HEK293T (cell line): Measurements from ENCODE around the gene ZNF70.

Experiments used
- CTCF ChIA-PET: fragments of 350-600 bp; formaldehyde crosslinking; extraction: SDS; loops from one replicate; lab custom pipeline; 2021; ENCODE audit warnings: antibody characterized with exemption, inconsistent platforms; lab: Yijun Ruan, JAX
- POLR2A ChIA-PET: fragments of 350-600 bp; formaldehyde crosslinking; extraction: SDS; loops from one replicate; lab custom pipeline; 2020; ENCODE audit warnings: antibody characterized with exemption, inconsistent platforms; lab: Yijun Ruan, JAX
- DNase-seq: peaks from one replicate; pipeline ENCODE4 v3.0.0; 2012; ENCODE audit warnings: mixed read lengths; ENCODE audit errors: extremely low spot score
- ARNT ChIP-seq: fragments of 450-650 bp; IDR thresholded peaks from 2 replicates; pipeline ENCODE4 v1.6.1; 2017; ENCODE audit warnings: mild to moderate bottlenecking
- BHLHE40 ChIP-seq: fragments of 450-650 bp; IDR thresholded peaks from 2 replicates; pipeline ENCODE4 v1.6.1; 2016; ENCODE audit warnings: mild to moderate bottlenecking, moderate library complexity, borderline replicate concordance
- CTBP1 ChIP-seq: fragments of 450-650 bp; IDR thresholded peaks from 2 replicates; pipeline ENCODE4 v1.6.1; 2016; ENCODE audit warnings: borderline replicate concordance
- ELF4 ChIP-seq: fragments of 450-650 bp; IDR thresholded peaks from 2 replicates; pipeline ENCODE4 v1.6.1; 2017; ENCODE audit warnings: antibody characterized with exemption
- FOXA1 ChIP-seq: fragments of 450-650 bp; IDR thresholded peaks from 2 replicates; pipeline ENCODE4 v1.6.1; 2016; ENCODE audit warnings: mild to moderate bottlenecking
- FOXK2 ChIP-seq: fragments of 450-650 bp; IDR thresholded peaks from 2 replicates; pipeline ENCODE4 v1.6.1; 2016; ENCODE audit warnings: mild to moderate bottlenecking
- FOXM1 ChIP-seq: fragments of 450-650 bp; IDR thresholded peaks from 2 replicates; pipeline ENCODE4 v1.6.1; 2017; ENCODE audit warnings: mild to moderate bottlenecking, borderline replicate concordance
- HDGF ChIP-seq: fragments of 450-650 bp; IDR thresholded peaks from 2 replicates; pipeline ENCODE4 v1.6.1; 2017; ENCODE audit warnings: antibody characterized with exemption, borderline replicate concordance
- L3MBTL2 ChIP-seq: fragments of 450-650 bp; conservative IDR thresholded peaks from 2 replicates; pipeline ENCODE4 v1.6.1; 2016; ENCODE audit warnings: mild to moderate bottlenecking
- LEF1 ChIP-seq: fragments of 450-650 bp; IDR thresholded peaks from 2 replicates; pipeline ENCODE4 v1.6.1; 2017; ENCODE audit warnings: mild to moderate bottlenecking, borderline replicate concordance
- NFRKB ChIP-seq: fragments of 450-650 bp; IDR thresholded peaks from 2 replicates; pipeline ENCODE4 v1.6.1; 2016; ENCODE audit warnings: mild to moderate bottlenecking, moderate library complexity
- PKNOX1 ChIP-seq: fragments of 450-650 bp; IDR thresholded peaks from 2 replicates; pipeline ENCODE4 v1.6.1; 2016
- SP1 ChIP-seq: fragments of 450-650 bp; IDR thresholded peaks from 2 replicates; pipeline ENCODE4 v1.6.1; 2017
- SUZ12 ChIP-seq: fragments of 450-650 bp; IDR thresholded peaks from 2 replicates; pipeline ENCODE4 v1.6.1; 2016; ENCODE audit warnings: mild to moderate bottlenecking
- TARDBP ChIP-seq: fragments of 450-650 bp; IDR thresholded peaks from 2 replicates; pipeline ENCODE4 v1.6.1; 2016
- ZNF384 ChIP-seq: fragments of 450-650 bp; IDR thresholded peaks from 2 replicates; pipeline ENCODE4 v1.6.1; 2016

ZNF70 gene

GRCh38 chr22:23705358-23705757, 45.6 kb downstream of the ZNF70 start:
- TF ChIP-seq FOXM1 (no peak), NFRKB (no peak), LEF1 (no peak), CTBP1 (no peak), FOXK2 (no peak)
- CTCF ChIA-PET: no interaction called here
- DNase-seq: no peak
- POLR2A ChIA-PET: no interaction called here

- POLR2A ChIA-PET: no interaction called here
- no peak for DNase-seq
- CTCF ChIA-PET: no interaction called here
- TF ChIP-seq L3MBTL2 (no peak), HDGF (no peak), BHLHE40 (no peak)
Measured at GRCh38 chr22:23704829-23705228, 46.1 kb downstream of the ZNF70 start.

GRCh38 chr22:23704062-23704461, 46.9 kb downstream of the ZNF70 start:
- no peak for DNase-seq
- TF ChIP-seq PKNOX1: no peak
- TF ChIP-seq L3MBTL2: no peak
- TF ChIP-seq BHLHE40: no peak
- no peak for TF ChIP-seq CTBP1
- no peak for TF ChIP-seq FOXK2
- TF ChIP-seq NFRKB: no peak
- TF ChIP-seq SUZ12: no peak
- TF ChIP-seq ELF4: no peak
- no peak for TF ChIP-seq HDGF
- TF ChIP-seq FOXM1: no peak
- TF ChIP-seq ARNT: no peak
- TF ChIP-seq LEF1: no peak
- no peak for TF ChIP-seq ZNF384
- ChIA-PET POLR2A (no interaction called here), CTCF (no interaction called here)

GRCh38 chr22:23700706-23701105, 50.2 kb downstream of the ZNF70 start:
- no peak for DNase-seq
- ChIA-PET POLR2A (no interaction called here), CTCF (no interaction called here)

GRCh38 chr22:23698673-23699235, 52.2 kb downstream of the ZNF70 start:
- ChIA-PET CTCF (no interaction called here), POLR2A (no interaction called here)
- TF ChIP-seq TARDBP: no peak
- TF ChIP-seq NFRKB: no peak
- no peak for TF ChIP-seq ARNT
- TF ChIP-seq FOXA1: no peak
- no peak for TF ChIP-seq PKNOX1
- no peak for TF ChIP-seq SUZ12
- TF ChIP-seq CTBP1: no peak
- no peak for TF ChIP-seq LEF1
- TF ChIP-seq FOXK2: no peak
- TF ChIP-seq ZNF384: no peak
- DNase-seq: no peak

More at GRCh38 chr22:23700706-23701105, 50.2 kb downstream of the ZNF70 start:
- TF ChIP-seq ELF4 (no peak), LEF1 (no peak), CTBP1 (no peak), BHLHE40 (no peak), ZNF384 (no peak), SUZ12 (no peak), ARNT (no peak), FOXA1 (no peak), FOXK2 (no peak), NFRKB (no peak), SP1 (no peak), HDGF (no peak), FOXM1 (no peak), TARDBP (no peak), L3MBTL2 (no peak)

GRCh38 chr22:23698094-23698493, 52.8 kb downstream of the ZNF70 start:
- DNase-seq: no peak
- TF ChIP-seq TARDBP (no peak), L3MBTL2 (no peak), SP1 (no peak), PKNOX1 (no peak), NFRKB (no peak), CTBP1 (no peak), BHLHE40 (no peak), FOXK2 (no peak), FOXA1 (no peak), ZNF384 (no peak), SUZ12 (no peak), LEF1 (no peak), ARNT (no peak), HDGF (no peak)
- POLR2A ChIA-PET: no interaction called here
- CTCF ChIA-PET: no interaction called here
